K562 (cell line): ENCODE data around the gene ANKS1B.

Experiments used
- ATF3 ChIP-seq, 2 experiments: fragments of 450-650 bp in 1 of 2; sonication (generic) in 1 of 2; formaldehyde crosslinking in 1 of 2; IDR thresholded peaks in 1 of 2; conservative IDR thresholded peaks in 1 of 2; 2 replicates each; pipeline versions ENCODE4 v1.6.1 to v1.8.1; 2016 to 2023; ENCODE audit warnings: mild to moderate bottlenecking in 2 of 2, moderate library complexity in 2 of 2, inconsistent platforms in 1 of 2, missing genetic modification reagents in 1 of 2
- EP300 ChIP-seq: IDR thresholded peaks from 2 replicates; pipeline ENCODE4 v1.6.1; 2012; ENCODE audit warnings: low read length, improper control_type of control experiment
- GTF2F1 ChIP-seq: IDR thresholded peaks from 2 replicates; pipeline ENCODE4 v1.6.1; 2011; ENCODE audit warnings: low read depth, low read length, improper control_type of control experiment
- HNRNPH1 ChIP-seq: fragments of 200-400 bp; formaldehyde crosslinking; optimal IDR thresholded peaks from 2 replicates; pipeline ENCODE3; 2017; ENCODE audit warnings: low read depth, mild to moderate bottlenecking, low read length, moderate library complexity
- NR3C1 ChIP-seq: sonication (generic); formaldehyde crosslinking; IDR thresholded peaks from 2 replicates; pipeline ENCODE4 v1.8.1; 2022; ENCODE audit warnings: missing genetic modification reagents
- NRF1 ChIP-seq, 2 experiments: fragments of 450-650 bp; IDR thresholded peaks in 1 of 2; conservative IDR thresholded peaks in 1 of 2; 2 replicates each; pipeline ENCODE4 v1.6.1; 2014; ENCODE audit warnings: mild to moderate bottlenecking in 2 of 2
- PATZ1 ChIP-seq: fragments of 250-450 bp; sonication (Bioruptor Pico); IDR thresholded peaks from 2 replicates; pipeline ENCODE4 v1.5.0; 2020; ENCODE audit warnings: mild to moderate bottlenecking, borderline replicate concordance
- POLR2A ChIP-seq: fragments of 450-650 bp; conservative IDR thresholded peaks from 2 replicates; pipeline ENCODE4 v1.6.1; 2016
- RAD21 ChIP-seq, 2 experiments: fragments of 250-450 bp in 1 of 2; fragments of 450-650 bp in 1 of 2; sonication (Bioruptor Pico) in 1 of 2; formaldehyde crosslinking in 1 of 2; IDR thresholded peaks in 1 of 2; conservative IDR thresholded peaks in 1 of 2; 2 replicates each; pipeline versions ENCODE4 v1.4.0 to v1.8.0; 2020 to 2022; ENCODE audit warnings: mild to moderate bottlenecking in 2 of 2, moderate library complexity in 1 of 2
- REST ChIP-seq, 2 experiments: fragments of 450-650 bp; formaldehyde crosslinking in 1 of 2; IDR thresholded peaks; 2 replicates each; pipeline versions ENCODE4 v1.4.0 to v1.6.1; 2014 to 2020; ENCODE audit warnings: mild to moderate bottlenecking in 2 of 2, borderline replicate concordance in 1 of 2, low read depth in 1 of 2
- SMC3 ChIP-seq: conservative IDR thresholded peaks from 2 replicates; pipeline ENCODE4 v1.6.1; 2011; ENCODE audit warnings: low read depth, low read length, improper control_type of control experiment; ENCODE audit not compliant: insufficient read depth
- ZNF274 ChIP-seq: IDR thresholded peaks from 2 replicates; pipeline ENCODE4 v1.6.1; 2011; ENCODE audit warnings: low read depth, mild to moderate bottlenecking, low read length, moderate library complexity, borderline replicate concordance
- ZNF280B ChIP-seq: fragments of 250-450 bp; sonication (Bioruptor Pico); IDR thresholded peaks from 2 replicates; pipeline ENCODE4 v1.5.1; 2021; ENCODE audit warnings: mild to moderate bottlenecking

GRCh38 chr12:98918176-98918863 is 1066.4 kb downstream of the ANKS1B start:
- TF ChIP-seq NRF1 (conservative IDR thresholded peaks at IDR 0.05 in 1 of 2, IDR thresholded peaks at IDR 0.05 in 1 of 2) (no peak), REST (IDR thresholded peaks at IDR 0.05; ENCODE audit: borderline replicate concordance) (no peak), REST (CRISPR knock-in tag; IDR thresholded peaks at IDR 0.05; ENCODE audit: low read depth) (no peak), HNRNPH1 (no peak), POLR2A (no peak), RAD21 (CRISPR knock-in tag; conservative IDR thresholded peaks at IDR 0.05 in 1 of 2, IDR thresholded peaks at IDR 0.05 in 1 of 2) (no peak), GTF2F1 (no peak), NR3C1 (CRISPR knock-in tag) (no peak), ATF3 (IDR thresholded peaks at IDR 0.05) (no peak), ATF3 (CRISPR knock-in tag; conservative IDR thresholded peaks at IDR 0.05) (no peak), SMC3 (no peak), EP300 (no peak), PATZ1 (CRISPR knock-in tag) (no peak), ZNF274 (no peak), ZNF280B (CRISPR knock-in tag) (no peak)
